ENCODE data around the gene CCNT1.
"Not testable (repeated sequence)": the region's sequence is repeated elsewhere in the genome, so short reads cannot be mapped to it uniquely, and the experiment has no call there.

GRCh38 chr12:48698822-48699221 lies 17.7 kb downstream of the CCNT1 start:
- TF ChIP-seq, protein P1, sequence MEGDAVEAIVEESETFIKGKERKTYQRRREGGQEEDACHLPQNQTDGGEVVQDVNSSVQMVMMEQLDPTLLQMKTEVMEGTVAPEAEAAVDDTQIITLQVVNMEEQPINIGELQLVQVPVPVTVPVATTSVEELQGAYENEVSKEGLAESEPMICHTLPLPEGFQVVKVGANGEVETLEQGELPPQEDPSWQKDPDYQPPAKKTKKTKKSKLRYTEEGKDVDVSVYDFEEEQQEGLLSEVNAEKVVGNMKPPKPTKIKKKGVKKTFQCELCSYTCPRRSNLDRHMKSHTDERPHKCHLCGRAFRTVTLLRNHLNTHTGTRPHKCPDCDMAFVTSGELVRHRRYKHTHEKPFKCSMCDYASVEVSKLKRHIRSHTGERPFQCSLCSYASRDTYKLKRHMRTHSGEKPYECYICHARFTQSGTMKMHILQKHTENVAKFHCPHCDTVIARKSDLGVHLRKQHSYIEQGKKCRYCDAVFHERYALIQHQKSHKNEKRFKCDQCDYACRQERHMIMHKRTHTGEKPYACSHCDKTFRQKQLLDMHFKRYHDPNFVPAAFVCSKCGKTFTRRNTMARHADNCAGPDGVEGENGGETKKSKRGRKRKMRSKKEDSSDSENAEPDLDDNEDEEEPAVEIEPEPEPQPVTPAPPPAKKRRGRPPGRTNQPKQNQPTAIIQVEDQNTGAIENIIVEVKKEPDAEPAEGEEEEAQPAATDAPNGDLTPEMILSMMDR (CRISPR knock-in tag; IDR thresholded peaks at IDR 0.05), result not testable (repeated sequence)
- TF ChIP-seq ZKSCAN1 (IDR thresholded peaks at IDR 0.05; ENCODE audit: low read length); PREB (CRISPR knock-in tag; IDR thresholded peaks at IDR 0.05); SIN3B (IDR thresholded peaks at IDR 0.05; ENCODE audit: low read length); SUZ12 (IDR thresholded peaks at IDR 0.05; ENCODE audit: low read depth, low read length); MTF1 (CRISPR knock-in tag; IDR thresholded peaks at IDR 0.05); SRSF4 (IDR thresholded peaks at IDR 0.05; ENCODE audit: low read depth, low read length, poor library complexity, severe bottlenecking); SP1 (IDR thresholded peaks at IDR 0.05); SP1 (CRISPR knock-in tag; IDR thresholded peaks at IDR 0.05); ZNF260 (CRISPR knock-in tag; IDR thresholded peaks at IDR 0.05; ENCODE audit: borderline replicate concordance, low read depth); FOXK2 (IDR thresholded peaks at IDR 0.05); SIX1 (CRISPR knock-in tag; IDR thresholded peaks at IDR 0.05; ENCODE audit: borderline replicate concordance); ZSCAN20 (CRISPR knock-in tag; IDR thresholded peaks at IDR 0.05; ENCODE audit: borderline replicate concordance); GTF2F1 (IDR thresholded peaks at IDR 0.05; ENCODE audit: low read length): not testable (repeated sequence)
- TF ChIP-seq, protein P2, sequence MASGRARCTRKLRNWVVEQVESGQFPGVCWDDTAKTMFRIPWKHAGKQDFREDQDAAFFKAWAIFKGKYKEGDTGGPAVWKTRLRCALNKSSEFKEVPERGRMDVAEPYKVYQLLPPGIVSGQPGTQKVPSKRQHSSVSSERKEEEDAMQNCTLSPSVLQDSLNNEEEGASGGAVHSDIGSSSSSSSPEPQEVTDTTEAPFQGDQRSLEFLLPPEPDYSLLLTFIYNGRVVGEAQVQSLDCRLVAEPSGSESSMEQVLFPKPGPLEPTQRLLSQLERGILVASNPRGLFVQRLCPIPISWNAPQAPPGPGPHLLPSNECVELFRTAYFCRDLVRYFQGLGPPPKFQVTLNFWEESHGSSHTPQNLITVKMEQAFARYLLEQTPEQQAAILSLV (CRISPR knock-in tag; IDR thresholded peaks at IDR 0.05; ENCODE audit: borderline replicate concordance), result not testable (repeated sequence)
